IMR-90 (cell line): ENCODE results near the gene XRCC4.

Source experiments
- MAFK ChIP-seq: IDR thresholded peaks from 2 replicates; pipeline ENCODE4 v1.6.1; 2012; ENCODE audit warnings: low read depth, low read length, improper control_type of control experiment
- POLR2A ChIP-seq: IDR thresholded peaks from 2 replicates; pipeline ENCODE4 v1.6.1; 2012; ENCODE audit warnings: mild to moderate bottlenecking, low read depth, low read length
- TF ChIP-seq, protein P1 (sequence below): conservative IDR thresholded peaks from 2 replicates; pipeline ENCODE4 v1.5.1; 2012; ENCODE audit warnings: mild to moderate bottlenecking, low read depth, low read length, improper control_type of control experiment

GRCh38 chr5:83227611-83228010 is 150.3 kb downstream of the XRCC4 start:
- TF ChIP-seq, protein P1, sequence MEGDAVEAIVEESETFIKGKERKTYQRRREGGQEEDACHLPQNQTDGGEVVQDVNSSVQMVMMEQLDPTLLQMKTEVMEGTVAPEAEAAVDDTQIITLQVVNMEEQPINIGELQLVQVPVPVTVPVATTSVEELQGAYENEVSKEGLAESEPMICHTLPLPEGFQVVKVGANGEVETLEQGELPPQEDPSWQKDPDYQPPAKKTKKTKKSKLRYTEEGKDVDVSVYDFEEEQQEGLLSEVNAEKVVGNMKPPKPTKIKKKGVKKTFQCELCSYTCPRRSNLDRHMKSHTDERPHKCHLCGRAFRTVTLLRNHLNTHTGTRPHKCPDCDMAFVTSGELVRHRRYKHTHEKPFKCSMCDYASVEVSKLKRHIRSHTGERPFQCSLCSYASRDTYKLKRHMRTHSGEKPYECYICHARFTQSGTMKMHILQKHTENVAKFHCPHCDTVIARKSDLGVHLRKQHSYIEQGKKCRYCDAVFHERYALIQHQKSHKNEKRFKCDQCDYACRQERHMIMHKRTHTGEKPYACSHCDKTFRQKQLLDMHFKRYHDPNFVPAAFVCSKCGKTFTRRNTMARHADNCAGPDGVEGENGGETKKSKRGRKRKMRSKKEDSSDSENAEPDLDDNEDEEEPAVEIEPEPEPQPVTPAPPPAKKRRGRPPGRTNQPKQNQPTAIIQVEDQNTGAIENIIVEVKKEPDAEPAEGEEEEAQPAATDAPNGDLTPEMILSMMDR: no peak
- TF ChIP-seq MAFK (no peak), POLR2A (no peak)
